HCEC 1CT (cell line): ENCODE measurements around the gene OR2A2.
"Not testable (repeated sequence)": the region's sequence is repeated elsewhere in the genome, so short reads cannot be mapped to it uniquely, and the experiment has no call there.

ENCODE experiments used
- DNase-seq: peaks from one replicate; pipeline ENCODE4 v3.0.0-alpha.2; 2017

The OR2A2 gene, protein sequence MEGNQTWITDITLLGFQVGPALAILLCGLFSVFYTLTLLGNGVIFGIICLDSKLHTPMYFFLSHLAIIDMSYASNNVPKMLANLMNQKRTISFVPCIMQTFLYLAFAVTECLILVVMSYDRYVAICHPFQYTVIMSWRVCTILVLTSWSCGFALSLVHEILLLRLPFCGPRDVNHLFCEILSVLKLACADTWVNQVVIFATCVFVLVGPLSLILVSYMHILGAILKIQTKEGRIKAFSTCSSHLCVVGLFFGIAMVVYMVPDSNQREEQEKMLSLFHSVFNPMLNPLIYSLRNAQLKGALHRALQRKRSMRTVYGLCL

GRCh38 chr7:144109283-144109682 lies at the start of gene OR2A2:
Gene OR2A2, plus strand, starts transcription at chr7:144109583. Its CDS starts 0 bp downstream, at chr7:144109583.
- no peak for DNase-seq

- no peak for DNase-seq
Measured at GRCh38 chr7:144063710-144064109, 45.7 kb upstream of the OR2A2 start.

DNA sequence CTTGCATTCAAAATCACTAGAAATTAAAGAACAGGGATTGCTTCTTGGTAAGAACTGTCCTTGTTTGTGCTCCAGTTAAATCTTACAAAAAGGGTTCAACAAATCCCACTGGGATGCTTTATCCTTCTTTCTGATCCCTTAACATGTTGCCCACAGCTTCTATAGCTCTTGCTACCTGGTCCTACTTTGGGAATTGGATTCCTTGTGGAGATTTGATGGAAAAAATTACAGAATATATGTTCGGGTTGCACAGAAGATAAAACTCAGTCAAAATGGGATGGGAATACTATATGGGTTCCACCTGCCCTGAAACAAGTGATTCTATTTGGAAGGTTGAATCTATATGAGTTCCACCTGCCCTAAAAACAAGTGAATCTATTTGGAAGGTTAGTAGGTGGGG lies 39.9 kb upstream of the OR2A2 start, which contains the start of gene OR2A25:
Gene OR2A25, plus strand, starts transcription at position 301 of the 400 bp plus-strand sequence. CDS start 4,409 bp downstream, outside the sequence.
- no peak for DNase-seq

DNA sequence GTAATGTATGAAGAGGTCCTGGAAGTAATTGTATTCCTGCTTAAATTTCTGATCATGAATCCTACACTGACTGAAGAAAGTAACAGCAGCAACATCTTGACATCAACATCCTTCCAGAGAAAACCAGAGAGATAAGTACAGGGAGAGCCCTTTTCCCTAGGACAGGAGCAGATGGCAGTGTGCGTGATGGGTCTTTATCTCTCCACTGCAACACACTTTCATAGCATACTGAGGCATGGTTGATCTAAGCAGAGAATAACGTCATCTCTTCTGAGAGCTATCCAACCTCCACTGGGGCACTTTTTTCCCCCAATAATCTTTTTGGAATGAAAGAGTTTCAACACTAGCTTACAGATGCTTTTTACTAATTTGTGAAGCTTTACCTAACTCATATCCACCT lies 39.4 kb upstream of the OR2A2 start:
- DNase-seq = no peak

GRCh38 chr7:144074374-144074773 lies 35.0 kb upstream of the OR2A2 start:
- no peak for DNase-seq

DNA sequence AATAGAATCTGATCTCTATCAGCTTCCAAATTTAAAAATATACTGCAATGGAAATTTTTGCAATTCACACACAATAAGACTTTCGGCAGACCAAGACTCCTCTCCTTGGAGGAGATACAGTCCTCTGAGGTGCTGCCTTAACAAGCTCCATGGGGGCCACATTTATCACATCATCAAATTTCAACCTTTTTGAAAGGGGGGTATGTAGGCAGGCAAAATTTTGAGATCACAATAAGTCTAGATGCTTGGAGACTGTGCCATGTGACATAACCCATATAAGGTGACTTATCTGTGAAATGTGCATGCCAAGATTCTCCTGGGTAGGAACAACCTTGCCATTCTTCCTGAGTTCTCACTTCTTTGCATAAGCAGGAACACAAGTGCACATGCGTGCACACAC lies 23.4 kb upstream of the OR2A2 start, which contains the start of gene OR2A12:
Gene OR2A12, plus strand, starts transcription at position 301 of the 400 bp plus-strand sequence. CDS start 8,830 bp downstream, outside the sequence.
- DNase-seq = no peak

GRCh38 chr7:144086730-144087129 lies 22.7 kb upstream of the OR2A2 start:
- no peak for DNase-seq

DNA sequence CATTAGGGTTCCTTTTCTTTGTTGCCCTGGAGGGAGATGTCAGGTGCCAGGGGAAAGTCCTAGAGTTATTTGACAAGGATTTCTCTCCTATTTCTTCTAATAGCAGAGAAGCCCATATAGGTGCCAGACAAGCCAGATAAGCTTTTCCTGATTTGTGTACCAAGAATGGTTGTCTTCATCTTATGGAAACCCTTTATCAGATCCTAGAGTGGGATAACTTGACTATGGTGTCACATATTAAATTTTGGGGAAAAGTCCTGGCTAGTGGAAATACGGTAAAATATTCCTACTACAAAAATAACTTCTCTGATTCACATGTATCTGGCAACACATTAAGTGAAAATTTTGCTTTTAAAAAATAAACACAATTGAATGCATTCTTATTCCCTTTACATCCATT lies 22.2 kb upstream of the OR2A2 start:
- DNase-seq = no peak

DNA sequence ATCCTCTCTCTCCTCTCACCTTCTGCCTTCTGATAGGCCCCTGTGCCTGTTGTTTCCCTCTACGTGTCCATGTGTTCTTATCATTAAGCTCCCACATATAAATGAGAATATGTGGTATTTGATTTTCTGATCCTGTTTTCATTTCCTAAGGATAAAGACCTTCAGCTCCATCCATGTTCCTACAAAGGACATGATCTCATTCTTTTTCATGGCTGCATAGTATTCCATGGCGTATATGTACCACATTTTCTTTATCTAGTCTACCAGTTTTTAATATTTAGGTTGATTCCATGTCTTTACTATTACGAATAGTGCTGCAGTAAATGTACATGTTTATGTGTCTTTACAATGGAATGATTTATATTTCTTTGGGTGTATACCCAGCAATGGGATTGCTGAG lies 18.7 kb upstream of the OR2A2 start:
- DNase-seq = no peak

GRCh38 chr7:144098776-144099175 lies 10.6 kb upstream of the OR2A2 start:
- DNase-seq = no peak

DNA sequence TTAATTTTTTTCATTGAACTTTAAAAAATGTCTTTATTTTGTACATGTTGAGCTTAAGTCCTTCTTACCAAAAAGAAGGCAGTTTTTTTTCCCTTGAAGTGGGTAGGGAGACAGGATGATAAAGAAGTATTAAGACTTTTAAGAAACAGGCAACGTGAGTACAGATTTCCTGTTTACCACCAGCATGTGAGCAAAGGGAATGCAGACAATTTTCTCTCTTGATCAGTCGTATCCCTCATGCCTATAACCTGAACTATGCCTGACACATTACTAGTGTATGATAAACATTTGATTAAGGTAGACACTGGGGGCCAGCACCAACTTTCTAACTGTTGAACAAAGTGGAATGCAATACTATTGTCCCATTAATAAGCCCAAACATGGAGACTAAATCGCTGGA lies 8.8 kb upstream of the OR2A2 start:
- DNase-seq = no peak

- DNase-seq = no peak
Measured at GRCh38 chr7:144102041-144102440, 7.3 kb upstream of the OR2A2 start.

DNA sequence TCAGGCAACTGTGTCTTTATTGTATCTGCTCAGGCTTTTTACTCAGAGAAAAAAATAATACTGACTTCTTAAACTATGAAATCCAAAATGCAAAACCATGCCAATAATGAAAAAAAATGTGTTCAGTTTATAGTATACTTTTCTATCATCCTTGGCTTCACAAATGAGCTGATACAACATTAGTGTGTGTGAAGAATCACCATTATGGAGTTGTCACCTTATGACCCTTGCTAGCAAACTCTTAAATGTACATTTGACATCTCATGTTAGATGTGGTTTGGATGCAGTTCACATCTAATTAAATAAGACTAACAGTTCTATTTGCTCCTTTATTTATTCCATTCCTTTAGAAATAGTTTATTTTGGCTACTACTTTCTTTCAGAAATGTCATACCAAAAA lies 4.2 kb upstream of the OR2A2 start:
- DNase-seq = no peak

- DNase-seq = no peak
Measured at GRCh38 chr7:144110272-144110671, 889 bp downstream of the OR2A2 start.

GRCh38 chr7:144113651-144114050 lies 4.3 kb downstream of the OR2A2 start:
- no peak for DNase-seq

GRCh38 chr7:144118341-144118740 lies 9.0 kb downstream of the OR2A2 start:
- DNase-seq = no peak

- DNase-seq = no peak
Measured at GRCh38 chr7:144122876-144123275, 13.5 kb downstream of the OR2A2 start, which contains the start of gene OR2A14. Gene OR2A14, plus strand, starts transcription at chr7:144123176. Its CDS starts 5,937 bp downstream, at chr7:144129113.

- peak; percentile 64 for DNase-seq
Measured at GRCh38 chr7:144127714-144128334, 18.4 kb downstream of the OR2A2 start.

DNA sequence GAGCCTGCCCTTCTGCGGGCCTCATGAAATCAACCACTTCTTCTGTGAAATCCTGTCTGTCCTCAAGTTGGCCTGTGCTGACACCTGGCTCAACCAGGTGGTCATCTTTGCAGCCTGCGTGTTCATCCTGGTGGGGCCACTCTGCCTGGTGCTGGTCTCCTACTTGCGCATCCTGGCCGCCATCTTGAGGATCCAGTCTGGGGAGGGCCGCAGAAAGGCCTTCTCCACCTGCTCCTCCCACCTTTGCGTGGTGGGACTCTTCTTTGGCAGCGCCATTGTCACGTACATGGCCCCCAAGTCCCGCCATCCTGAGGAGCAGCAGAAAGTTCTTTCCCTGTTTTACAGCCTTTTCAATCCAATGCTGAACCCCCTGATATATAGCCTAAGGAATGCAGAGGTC lies 20.2 kb downstream of the OR2A2 start:
- not testable (repeated sequence) for DNase-seq

GRCh38 chr7:144130730-144131129 lies 21.3 kb downstream of the OR2A2 start:
- DNase-seq = no peak

- DNase-seq = no peak
Measured at GRCh38 chr7:144132262-144132661, 22.9 kb downstream of the OR2A2 start.

DNA sequence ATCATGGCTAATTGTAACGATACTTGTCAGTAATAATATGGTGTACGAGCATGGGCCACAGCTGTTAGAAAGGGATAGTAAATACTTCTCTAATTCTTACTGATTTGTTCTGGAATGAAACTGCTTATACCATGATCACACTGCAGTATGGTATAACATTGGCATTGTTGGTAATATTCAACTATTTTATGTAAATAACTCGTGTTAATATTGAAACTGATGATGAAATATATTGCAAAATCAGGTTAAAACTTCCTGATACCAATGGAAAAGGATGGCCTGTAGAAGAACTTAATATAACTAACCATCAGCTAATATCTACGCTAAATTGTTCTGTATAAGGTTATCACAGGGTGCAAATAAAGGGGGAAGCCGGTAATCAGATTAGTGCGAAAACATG lies 23.9 kb downstream of the OR2A2 start:
- DNase-seq = no peak

GRCh38 chr7:144134116-144134515 lies 24.7 kb downstream of the OR2A2 start:
- no peak for DNase-seq

- DNase-seq = no peak
Measured at GRCh38 chr7:144137501-144137900, 28.1 kb downstream of the OR2A2 start.
